Stimulated activated naive CD4-positive, alpha-beta T cell (primary cell): ENCODE measurements around the gene RSPH3.
"Not testable (repeated sequence)": the region's sequence is repeated elsewhere in the genome, so short reads cannot be mapped to it uniquely, and the experiment has no call there.

ENCODE experiments used
- DNase-seq, 6 experiments: peaks; one replicate each; lab custom pipeline; 2025; lab: John Stamatoyannopoulos, UW

RSPH3 gene

DNA sequence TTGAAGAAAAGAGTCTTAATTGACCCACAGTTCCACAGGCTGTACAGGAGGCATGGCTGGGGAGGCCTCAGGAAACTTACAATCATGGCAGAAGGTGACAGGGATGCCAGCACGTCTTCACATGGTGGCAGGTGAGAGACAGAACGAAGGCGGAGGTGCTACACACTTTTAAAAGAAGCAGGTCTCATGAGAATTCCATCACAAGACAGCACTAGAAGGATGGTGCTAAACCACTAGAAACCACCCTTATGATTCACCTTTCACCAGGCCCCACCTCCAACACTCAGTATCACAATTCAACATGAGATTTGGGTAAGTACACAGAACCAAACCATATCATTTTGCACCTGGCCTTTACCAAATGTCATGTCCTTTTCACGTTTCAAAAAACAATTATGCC, 23.9 kb upstream of the RSPH3 start:
- DNase-seq, result no peak

- no peak for DNase-seq
Observed at GRCh38 chr6:159020011-159020410, 20.0 kb upstream of the RSPH3 start.

- DNase-seq, result no peak
Observed at GRCh38 chr6:159017757-159018559, 18.0 kb upstream of the RSPH3 start.

GRCh38 chr6:159014406-159014805, 14.4 kb upstream of the RSPH3 start:
- DNase-seq, result no peak

DNA sequence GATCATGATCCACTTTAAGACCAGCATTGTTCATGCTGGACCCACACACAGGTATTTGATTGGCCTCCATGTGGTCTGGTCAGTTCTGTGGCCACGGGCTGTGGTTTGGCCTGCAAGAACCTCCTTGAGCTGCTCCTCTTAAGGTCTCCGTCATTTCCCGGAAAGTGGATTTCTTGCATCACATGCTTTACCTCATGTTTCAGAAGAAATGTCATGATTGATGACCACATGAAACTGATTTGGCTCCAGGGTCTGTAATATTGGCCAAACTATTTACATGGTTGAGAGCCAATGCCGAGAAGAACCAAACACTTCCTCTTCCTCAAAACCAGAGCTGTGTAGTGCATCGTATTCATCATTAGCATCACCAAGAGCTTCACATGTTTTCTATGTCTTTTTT, 13.2 kb upstream of the RSPH3 start:
- no peak for DNase-seq

DNA sequence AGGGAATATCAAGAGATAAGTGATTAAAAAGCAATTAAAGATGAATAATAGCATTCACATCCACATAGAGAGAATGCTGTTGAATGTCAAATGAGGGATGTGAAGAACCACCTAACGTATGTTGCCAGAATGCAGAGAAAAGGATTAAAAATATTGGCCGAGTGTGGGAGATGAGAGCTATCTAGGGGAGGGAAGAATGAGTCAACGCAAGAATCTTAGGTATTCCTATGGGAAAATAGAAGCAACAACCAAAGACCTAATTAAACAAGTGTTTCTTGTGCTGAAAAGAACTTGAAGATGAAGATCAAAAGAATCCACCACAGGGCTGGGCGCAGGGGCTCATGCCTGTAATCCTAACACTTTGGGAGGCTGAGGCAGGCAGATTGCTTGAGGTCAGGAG, 12.2 kb upstream of the RSPH3 start:
- no peak for DNase-seq

DNA sequence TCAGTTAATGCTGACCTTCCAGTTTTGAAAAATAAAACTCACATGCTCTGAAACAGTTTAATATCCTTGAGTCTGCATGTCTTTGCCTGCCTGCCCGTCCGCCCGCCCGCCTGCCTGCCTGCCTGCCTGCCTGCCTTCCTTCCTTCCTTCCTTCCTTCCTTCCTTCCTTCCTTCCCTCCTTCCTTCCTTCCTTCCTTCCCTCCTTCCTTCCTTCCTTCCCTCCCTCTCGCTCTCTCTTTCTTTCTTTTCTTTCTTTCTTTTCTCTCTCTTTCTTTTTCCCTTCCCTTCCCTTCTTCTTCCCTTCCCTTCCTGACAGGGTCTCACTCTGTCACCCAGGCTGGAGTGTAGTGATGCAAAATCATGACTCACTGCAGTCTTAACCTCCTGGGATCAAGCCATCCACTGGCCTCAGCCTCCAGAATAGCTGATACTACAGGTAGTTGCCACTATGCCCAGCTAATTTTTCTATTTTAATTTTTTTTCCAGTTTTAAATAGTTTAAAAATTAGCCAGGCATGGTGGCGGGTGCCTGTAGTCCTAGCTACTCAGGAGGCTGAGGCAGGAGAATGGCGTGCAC, 10.1 kb upstream of the RSPH3 start:
- not testable (repeated sequence) for DNase-seq

- DNase-seq, result peak in 3 of 6 experiments; percentile 7 to 67 (median 53)
Observed at GRCh38 chr6:159008656-159009288, 8.8 kb upstream of the RSPH3 start.

DNA sequence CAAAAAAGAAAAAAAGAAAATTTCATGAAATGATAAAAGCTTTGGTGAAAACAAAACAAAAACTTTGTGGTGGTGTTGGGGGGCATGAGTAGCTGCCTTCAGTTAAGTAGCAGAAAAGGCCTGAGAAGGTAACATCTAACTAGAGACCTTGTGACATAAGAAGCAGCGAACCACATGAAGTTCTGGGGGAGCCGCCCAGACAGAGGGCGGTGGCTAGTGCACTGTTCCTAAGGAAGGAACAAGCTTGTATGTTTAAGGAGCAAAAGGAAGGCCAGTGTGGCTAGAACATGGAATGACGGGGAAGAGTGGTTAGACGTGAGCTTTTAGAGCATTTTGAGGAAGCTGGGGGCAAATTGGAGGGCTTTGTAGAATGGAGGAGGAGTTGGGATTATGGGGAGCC, 7.5 kb upstream of the RSPH3 start:
- no peak for DNase-seq

GRCh38 chr6:159005436-159005835, 5.4 kb upstream of the RSPH3 start:
- no peak for DNase-seq

- DNase-seq, result no peak
Observed at GRCh38 chr6:159004592-159004991, 4.6 kb upstream of the RSPH3 start.

DNA sequence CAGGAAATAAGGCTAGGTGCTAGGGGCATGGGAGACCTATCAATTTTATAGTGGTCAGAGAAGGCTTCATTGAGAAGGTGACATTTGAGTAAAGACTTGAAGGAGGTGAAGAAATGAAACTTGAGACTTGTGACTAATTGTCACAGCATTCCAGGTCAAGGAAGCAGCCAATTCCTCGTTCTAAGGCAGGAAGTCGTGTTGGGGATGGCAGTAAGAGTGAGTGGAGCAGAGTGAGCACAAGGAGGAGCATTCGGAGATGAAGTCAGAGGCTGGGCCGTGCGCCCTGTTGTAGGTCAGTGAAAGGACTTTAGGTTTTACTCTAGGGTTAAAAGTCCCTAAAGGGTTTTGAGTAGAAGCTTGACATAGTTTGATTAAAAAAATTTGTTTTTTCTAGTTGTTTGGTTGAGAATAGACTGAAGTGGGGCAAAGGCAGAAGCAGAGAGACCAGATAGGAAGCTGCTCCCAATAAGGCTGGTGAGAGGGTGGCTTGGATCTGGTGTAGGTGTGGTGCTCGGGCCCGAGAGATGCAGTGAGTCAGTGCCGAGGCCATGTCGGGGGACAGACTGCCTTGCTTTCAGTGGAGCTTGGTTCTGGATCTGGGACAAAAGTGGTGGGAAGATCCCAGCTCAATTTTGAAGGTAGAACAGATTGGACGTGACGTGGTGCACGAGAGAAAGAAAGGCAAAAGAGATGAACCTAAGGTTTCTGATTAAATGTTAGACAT, 2.6 kb upstream of the RSPH3 start:
- DNase-seq, result no peak

DNA sequence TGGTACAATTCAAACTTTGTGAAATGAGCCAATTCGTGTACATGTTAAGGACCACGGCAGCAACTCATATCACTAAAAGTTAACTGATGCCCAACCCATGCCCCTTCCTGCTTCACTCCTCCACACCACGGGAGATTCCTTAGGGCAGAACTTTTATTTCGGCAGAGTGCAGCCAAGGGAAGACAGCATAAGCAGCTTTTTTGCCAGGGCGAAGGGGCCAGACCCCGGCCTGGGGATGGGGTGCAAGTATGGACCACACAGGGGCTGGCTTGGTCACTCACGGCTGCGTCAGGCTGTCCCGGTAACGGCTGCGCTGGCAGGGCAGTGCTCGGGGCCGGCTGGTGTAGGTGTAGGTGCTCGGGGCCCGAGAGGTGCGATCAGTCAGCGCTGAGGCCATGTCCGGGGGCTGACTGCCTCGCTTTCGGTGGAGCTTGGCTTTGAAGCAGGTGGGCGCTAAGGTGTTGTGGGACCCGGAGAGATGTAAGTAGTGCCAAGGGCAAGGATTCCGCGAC, 792 bp downstream of the RSPH3 start:
- DNase-seq, result peak in 1 of 6 experiments; percentile 19

GRCh38 chr6:158996856-158997255, 3.1 kb downstream of the RSPH3 start:
- DNase-seq, result no peak

GRCh38 chr6:158993639-158994038, 6.4 kb downstream of the RSPH3 start:
- DNase-seq, result no peak

DNA sequence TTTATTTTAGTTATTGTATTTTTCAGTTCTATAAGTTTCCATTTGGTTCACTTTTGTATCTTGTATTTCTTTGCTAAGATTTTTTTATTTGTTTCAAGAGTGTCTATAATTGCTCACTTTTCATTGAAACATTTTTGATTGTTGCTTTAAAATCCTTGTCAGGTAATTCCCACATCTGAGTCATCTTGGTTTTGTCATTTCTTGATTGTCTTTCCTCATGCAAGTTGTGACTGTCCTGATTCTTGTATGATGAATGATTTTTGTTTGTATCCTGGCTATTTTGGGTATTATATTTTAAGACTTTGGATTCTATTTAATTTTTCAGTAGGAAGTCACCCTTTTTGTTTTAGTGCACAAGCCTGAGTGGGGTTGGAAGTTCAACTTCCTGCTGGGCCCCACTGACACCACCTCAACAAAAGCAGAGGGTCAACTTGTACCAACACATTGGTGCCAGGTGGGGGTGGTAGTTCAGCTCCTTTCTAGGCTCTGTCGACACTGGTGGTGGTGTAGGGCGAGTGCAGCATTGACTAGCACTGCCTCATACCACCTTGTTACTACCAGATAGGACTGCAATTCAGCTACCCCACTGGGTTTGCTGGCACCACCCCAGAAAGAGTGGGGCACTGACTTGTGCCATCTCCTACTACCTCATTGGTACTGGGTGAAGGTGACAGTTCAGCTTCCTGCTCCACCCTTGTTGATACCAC, 8.8 kb downstream of the RSPH3 start:
- DNase-seq, result no peak

DNA sequence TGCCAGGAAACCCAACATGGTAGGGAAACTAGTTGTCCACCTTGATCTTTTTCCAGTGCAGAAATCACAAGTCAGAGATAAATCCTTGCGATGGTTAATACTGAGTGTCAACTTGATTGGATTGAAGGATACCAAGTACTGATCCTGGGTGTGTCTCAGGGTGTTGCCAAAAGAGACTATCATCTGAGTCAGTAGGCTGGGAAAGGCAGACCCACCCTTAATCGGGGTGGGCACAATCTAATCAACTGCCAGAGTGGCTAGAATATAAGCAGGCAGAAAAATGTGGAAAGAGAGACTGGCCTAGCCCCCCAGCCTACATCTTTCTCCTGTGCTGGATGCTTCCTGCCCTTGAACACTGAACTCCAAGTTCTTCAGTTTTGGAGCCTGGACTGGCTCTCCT, 10.3 kb downstream of the RSPH3 start:
- not testable (repeated sequence) for DNase-seq

- no peak for DNase-seq
Observed at GRCh38 chr6:158988477-158988876, 11.5 kb downstream of the RSPH3 start.

GRCh38 chr6:158987657-158988056, 12.3 kb downstream of the RSPH3 start:
- DNase-seq, result no peak

DNA sequence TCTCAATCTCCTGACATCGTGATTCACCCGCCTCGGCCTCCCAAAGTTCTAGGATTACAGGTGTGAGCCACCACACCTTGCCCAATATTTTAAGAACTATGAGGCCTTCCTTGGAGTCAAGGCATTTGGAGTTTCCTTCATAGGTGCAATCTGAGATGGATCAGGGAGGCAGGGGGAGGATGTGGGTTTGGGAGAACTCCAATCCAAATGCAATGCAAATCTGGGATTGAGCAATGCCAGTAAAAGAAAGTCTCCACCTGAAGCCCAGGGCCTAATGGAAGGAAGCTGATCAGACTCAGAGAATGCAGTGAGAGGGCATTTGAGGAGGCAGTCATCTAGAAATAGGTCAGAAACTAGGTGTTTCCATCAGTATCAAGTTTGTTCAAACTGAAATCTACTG, 21.2 kb downstream of the RSPH3 start:
- no peak for DNase-seq

DNA sequence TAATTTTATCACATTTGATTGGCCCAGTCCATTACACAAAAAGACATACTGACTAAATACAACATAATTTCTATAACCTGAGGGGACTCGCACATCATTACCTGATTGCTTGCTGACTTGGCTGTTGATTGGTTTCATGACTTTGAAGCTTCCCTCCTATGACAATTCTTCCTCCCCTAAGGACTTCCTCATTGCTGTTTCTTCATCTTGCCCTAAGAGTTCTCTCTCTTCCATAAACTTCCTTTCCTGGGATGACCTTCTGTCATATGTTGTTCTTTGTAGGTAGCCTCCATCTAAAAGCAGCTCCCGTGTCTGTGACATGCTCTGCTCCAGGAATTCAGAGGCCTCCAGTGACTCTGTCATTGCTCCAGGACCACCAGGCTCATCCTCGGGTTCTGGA, 22.6 kb downstream of the RSPH3 start:
- no peak for DNase-seq
